Neural cell (in vitro differentiated cells): Measurements from ENCODE around the gene MYPN. TPM values are rescaled to one million over a fixed set of nuclear protein-coding genes. Genes with fewer than 3 reads are reported as not detected.

Experiments
- H2AFZ ChIP-seq: fragments of 200-600, 300-800 bp; sonication (generic), shearing (Covaris generic); 2 replicates; pipeline ENCODE4 v1.6.0; 2014; ENCODE audit warnings: low read depth, mild to moderate bottlenecking, antibody characterized with exemption, low read length, moderate library complexity
- H3F3A ChIP-seq: fragments of 200-600 bp; shearing (Covaris generic); 2 replicates; pipeline ENCODE4 v1.6.1; 2016; ENCODE audit warnings: mild to moderate bottlenecking, moderate library complexity, mixed read lengths, antibody characterized with exemption, low read length; ENCODE audit not compliant: insufficient read depth, poor library complexity, severe bottlenecking
- H3K27ac ChIP-seq: fragments of 200-600, 300-800 bp; sonication (generic), shearing (Covaris generic); 2 replicates; pipeline ENCODE4 v1.5.1; 2014; ENCODE audit warnings: mild to moderate bottlenecking, low read length, moderate library complexity
- H3K27me3 ChIP-seq: fragments of 300-800, 200-600 bp; sonication (generic), shearing (Covaris generic); 2 replicates; pipeline ENCODE4 v1.6.0; 2014; ENCODE audit warnings: mild to moderate bottlenecking, low read depth, low read length, moderate library complexity; ENCODE audit not compliant: insufficient read depth
- H3K36me3 ChIP-seq: fragments of 300-800, 200-600 bp; sonication (generic), shearing (Covaris generic); 2 replicates; pipeline ENCODE4 v1.5.1; 2014; ENCODE audit warnings: mild to moderate bottlenecking, antibody characterized with exemption, low read length, moderate library complexity; ENCODE audit not compliant: insufficient read depth
- H3K4me2 ChIP-seq: fragments of 300-800, 200-600 bp; sonication (generic), shearing (Covaris generic); 2 replicates; pipeline ENCODE4 v1.6.0; 2014; ENCODE audit warnings: mild to moderate bottlenecking, low read length
- H3K4me3 ChIP-seq: fragments of 300-800, 200-600 bp; sonication (generic), shearing (Covaris generic); 2 replicates; pipeline ENCODE4 v1.5.1; 2014; ENCODE audit warnings: mild to moderate bottlenecking, low read length, moderate library complexity
- H3K79me2 ChIP-seq: fragments of 200-600 bp; shearing (Covaris generic); replicated peaks from 2 replicates; pipeline ENCODE4 v1.6.0; 2014; ENCODE audit warnings: mild to moderate bottlenecking, low read length, moderate library complexity; ENCODE audit not compliant: insufficient read depth
- H3K9ac ChIP-seq: fragments of 300-800, 200-600 bp; sonication (generic), shearing (Covaris generic); 2 replicates; pipeline ENCODE4 v1.6.1; 2016; ENCODE audit warnings: mild to moderate bottlenecking, low read length, mixed read lengths
- H3K9me2 ChIP-seq: fragments of 200-600 bp; shearing (Covaris generic); 2 replicates; pipeline ENCODE4 v1.6.1; 2016; ENCODE audit warnings: mild to moderate bottlenecking, low read length, mixed read lengths; ENCODE audit not compliant: insufficient read depth
- H3K9me3 ChIP-seq: fragments of 200-600, 300-800 bp; sonication (generic), shearing (Covaris generic); 2 replicates; pipeline ENCODE4 v1.6.1; 2016; ENCODE audit warnings: mild to moderate bottlenecking, mixed run types, low read length, moderate library complexity, mixed read lengths
- H4K20me1 ChIP-seq: fragments of 200-600 bp; shearing (Covaris generic); 2 replicates; pipeline ENCODE4 v1.6.1; 2016; ENCODE audit warnings: mild to moderate bottlenecking, mixed run types; ENCODE audit not compliant: insufficient read depth
- CTCF ChIP-seq: fragments of 450-650 bp; IDR thresholded peaks from 2 replicates; pipeline ENCODE4 v1.5.1; 2014; ENCODE audit warnings: antibody characterized with exemption, mild to moderate bottlenecking, moderate library complexity; ENCODE audit not compliant: poor library complexity, severe bottlenecking
- EP300 ChIP-seq: fragments of 450-650 bp; conservative IDR thresholded peaks from 2 replicates; pipeline ENCODE4 v1.6.1; 2014; ENCODE audit warnings: antibody characterized with exemption, mild to moderate bottlenecking, moderate library complexity; ENCODE audit not compliant: poor library complexity, severe bottlenecking
- EZH2 ChIP-seq: fragments of 200-600, 300-800 bp; shearing (Covaris generic), sonication (generic); IDR thresholded peaks from 2 replicates; pipeline ENCODE4 v1.6.1; 2014; ENCODE audit warnings: antibody characterized with exemption, low read length, borderline replicate concordance, mild to moderate bottlenecking; ENCODE audit not compliant: insufficient read depth, poor library complexity, severe bottlenecking
- MXI1 ChIP-seq: fragments of 450-650 bp; conservative IDR thresholded peaks from 2 replicates; pipeline ENCODE4 v1.6.1; 2014; ENCODE audit warnings: antibody characterized with exemption, mild to moderate bottlenecking; ENCODE audit not compliant: poor library complexity, severe bottlenecking
- POLR2AphosphoS5 ChIP-seq: IDR thresholded peaks from 2 replicates; pipeline ENCODE4 v1.6.1; 2012
- RAD21 ChIP-seq: fragments of 450-650 bp; conservative IDR thresholded peaks from 2 replicates; pipeline ENCODE4 v1.6.1; 2014; ENCODE audit warnings: antibody characterized with exemption, mild to moderate bottlenecking, moderate library complexity
- REST ChIP-seq: IDR thresholded peaks from 2 replicates; pipeline ENCODE4 v1.6.1; 2012; ENCODE audit warnings: borderline replicate concordance
- SMC3 ChIP-seq: fragments of 450-650 bp; conservative IDR thresholded peaks from 2 replicates; pipeline ENCODE4 v1.6.1; 2014; ENCODE audit warnings: antibody characterized with exemption, mild to moderate bottlenecking, moderate library complexity; ENCODE audit not compliant: poor library complexity
- TAF1 ChIP-seq: IDR thresholded peaks from 2 replicates; pipeline ENCODE4 v1.6.1; 2012; ENCODE audit warnings: low read depth
- polyA plus RNA-seq: library from polyadenylated mRNA; depleted of rRNA; stranded (reverse); fragments of >200 nt; gene quantifications from 2 replicates; pipeline ENCODE4 v1.2.3, GENCODE V29; 2014

The MYPN gene
- polyA plus RNA-seq, 1 donor from 2014 or later: not detected

- no peaks in the 10 kb centered on the region for H3K79me2 ChIP-seq
These were observed 23.1 kb downstream of the MYPN start for GRCh38 chr10:68132391-68132790.

GRCh38 chr10:68133523-68133922, 24.2 kb downstream of the MYPN start:
- Histone ChIP-seq H3K27ac (no peak overlapping the region), H2AFZ (no peak overlapping the region), H3K4me3 (no peak overlapping the region), H3K9me3 (no peaks in the 10 kb centered on the region), H4K20me1 (no peaks in the 10 kb centered on the region), H3F3A (no peaks in the 10 kb centered on the region), H3K27me3 (no peaks in the 10 kb centered on the region), H3K79me2 (no peaks in the 10 kb centered on the region), H3K36me3 (no peaks in the 10 kb centered on the region), H3K9ac (no peak overlapping the region), H3K9me2 (no peaks in the 10 kb centered on the region), H3K4me2 (no peak overlapping the region)
- TF ChIP-seq POLR2AphosphoS5: no peak
- TF ChIP-seq EZH2: no peak
- no peak for TF ChIP-seq SMC3
- TF ChIP-seq REST: no peak
- TF ChIP-seq EP300: no peak
- TF ChIP-seq TAF1: no peak
- TF ChIP-seq CTCF: no peak

More at GRCh38 chr10:68132391-68132790, 23.1 kb downstream of the MYPN start:
- H3K36me3 ChIP-seq: no peaks in the 10 kb centered on the region
- no peak overlapping the region for H2AFZ ChIP-seq
- H4K20me1 ChIP-seq: no peaks in the 10 kb centered on the region
- no peaks in the 10 kb centered on the region for H3K9me3 ChIP-seq
- H3K27me3 ChIP-seq: no peaks in the 10 kb centered on the region
- H3K9me2 ChIP-seq: no peaks in the 10 kb centered on the region
- TF ChIP-seq CTCF (no peak), EP300 (no peak), REST (no peak), RAD21 (no peak), TAF1 (no peak), EZH2 (no peak), SMC3 (no peak), POLR2AphosphoS5 (no peak), MXI1 (no peak)
- no peak overlapping the region for H3K9ac ChIP-seq
- no peak overlapping the region for H3K4me3 ChIP-seq
- H3F3A ChIP-seq: no peaks in the 10 kb centered on the region
- no peak overlapping the region for H3K4me2 ChIP-seq
- H3K27ac ChIP-seq: no peak overlapping the region
